Stimulated activated CD4-positive, alpha-beta T cell treated with anti-CD3 and anti-CD28 coated beads, Interleukin-4, amount 100 ng/mL, for 48 hours (primary cell): ENCODE data around the gene CLASP1.
"Not testable (repeated sequence)": the region's sequence is repeated elsewhere in the genome, so short reads cannot be mapped to it uniquely, and the experiment has no call there.

Source experiments
- DNase-seq, 2 donors: peaks; one replicate each; pipeline ENCODE4 v3.0.0-alpha.2; 2020; ENCODE audit warnings: low read depth in 2 of 2

The CLASP1 gene

DNA sequence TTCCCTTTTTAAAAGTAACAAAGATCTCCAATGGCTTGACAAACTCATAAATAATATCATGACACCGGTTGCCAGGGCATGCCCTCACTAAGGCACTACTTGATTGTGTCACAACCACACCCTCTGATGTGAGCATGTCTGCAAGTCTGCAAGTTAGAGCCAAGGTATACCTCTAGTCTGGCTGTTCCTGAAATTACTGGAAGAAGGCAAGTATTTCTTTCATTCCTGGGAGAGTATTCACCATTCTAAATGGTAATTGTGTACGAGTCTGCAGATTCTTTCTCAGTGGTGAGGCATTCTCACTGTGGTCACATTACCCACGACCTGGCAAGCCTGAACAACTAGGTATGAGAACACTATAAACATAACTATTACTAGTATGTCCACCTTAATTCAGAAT lies 144.3 kb downstream of the CLASP1 start:
- DNase-seq = no peak

DNA sequence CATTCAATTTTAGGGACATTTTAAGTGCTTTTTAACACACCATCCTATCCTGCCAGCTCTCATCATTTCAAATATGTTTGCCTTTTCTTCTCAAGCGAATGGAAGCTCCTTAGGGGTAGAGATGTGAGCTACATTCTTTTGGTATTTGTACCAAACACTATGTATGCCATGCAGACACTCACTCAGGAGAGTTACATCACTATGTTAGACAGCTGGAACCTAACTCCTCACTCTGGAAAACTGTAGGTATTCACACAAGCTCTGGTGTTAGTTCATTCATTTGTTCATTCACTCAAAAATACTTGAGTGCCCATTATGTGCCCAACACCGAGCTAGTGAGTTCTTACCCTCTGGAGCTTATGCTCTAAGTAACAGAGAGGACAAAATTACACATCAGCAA lies 144.9 kb downstream of the CLASP1 start:
- DNase-seq = no peak

DNA sequence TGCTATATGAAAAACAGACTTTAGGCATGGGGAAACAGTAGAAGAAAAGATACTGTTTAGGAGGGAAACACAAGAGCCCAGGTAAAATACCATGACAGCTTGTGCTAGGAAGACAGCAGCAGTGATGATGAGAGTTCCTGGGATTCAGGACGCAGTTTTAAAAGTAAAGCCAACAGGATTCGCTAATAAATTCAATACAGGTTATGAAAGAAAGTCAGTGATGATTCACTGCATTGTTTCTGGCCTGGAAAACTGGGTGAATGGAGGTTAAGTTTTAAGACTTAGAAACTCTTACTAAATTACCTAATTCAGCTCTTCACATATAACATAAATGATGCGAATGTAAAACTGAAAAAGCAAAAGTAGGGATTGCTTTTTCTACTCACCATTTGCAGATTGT lies 146.5 kb downstream of the CLASP1 start:
- no peak for DNase-seq

DNA sequence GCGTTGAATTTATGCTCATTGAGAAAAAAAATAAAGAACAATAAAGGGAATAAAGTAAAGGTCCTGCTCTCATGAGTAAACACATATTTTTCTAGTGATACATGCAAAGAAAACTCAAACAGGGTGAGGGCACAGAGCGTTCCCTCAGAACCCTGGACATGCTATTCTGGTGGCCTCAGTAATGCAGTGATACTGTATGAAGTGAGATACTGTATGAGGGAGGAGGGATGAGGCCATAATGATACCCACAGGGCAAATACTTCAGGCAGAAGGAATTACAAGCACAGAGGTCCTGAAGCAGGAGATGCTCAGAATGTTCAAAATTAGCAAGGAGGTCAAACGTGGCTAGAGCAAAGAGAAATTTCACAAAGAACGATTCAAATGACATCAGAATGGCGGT lies 147.0 kb downstream of the CLASP1 start:
- DNase-seq = no peak

DNA sequence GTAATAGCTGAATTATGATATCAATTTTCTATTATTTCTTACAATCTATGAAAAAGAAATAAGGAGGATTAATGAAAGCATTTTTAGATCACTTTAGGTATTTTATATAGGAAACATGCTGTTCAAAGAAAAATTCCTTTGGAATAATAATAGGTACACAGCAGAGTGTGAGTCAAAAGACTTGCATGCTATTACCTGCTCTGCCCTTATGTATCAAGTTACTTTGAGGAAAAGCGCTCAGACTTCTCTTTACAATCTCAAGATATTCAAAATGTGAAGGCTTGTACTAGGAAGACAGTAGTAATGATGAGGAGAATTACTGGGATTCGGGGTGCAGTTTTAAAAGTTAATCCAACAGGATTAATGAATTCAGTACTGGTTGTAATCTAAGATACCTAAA lies 147.7 kb downstream of the CLASP1 start:
- DNase-seq = no peak

DNA sequence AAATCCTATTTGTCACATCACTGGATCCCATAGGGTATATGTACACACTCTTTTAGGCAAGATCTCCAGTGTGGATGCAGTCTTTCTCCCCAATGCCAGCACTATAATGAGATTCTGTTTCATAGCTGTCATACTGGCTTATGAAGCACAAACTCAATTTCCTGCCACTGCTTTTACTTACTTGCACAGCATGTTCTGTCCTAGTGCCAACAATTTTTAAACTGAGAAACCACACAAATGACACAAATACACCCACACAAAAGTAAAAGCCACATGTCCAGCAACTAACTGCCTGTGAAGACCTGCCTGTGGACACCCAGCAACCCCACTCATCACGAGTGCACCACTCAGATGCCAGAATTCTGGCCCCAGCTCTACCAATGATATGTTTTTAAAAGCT lies 148.2 kb downstream of the CLASP1 start:
- DNase-seq = no peak

DNA sequence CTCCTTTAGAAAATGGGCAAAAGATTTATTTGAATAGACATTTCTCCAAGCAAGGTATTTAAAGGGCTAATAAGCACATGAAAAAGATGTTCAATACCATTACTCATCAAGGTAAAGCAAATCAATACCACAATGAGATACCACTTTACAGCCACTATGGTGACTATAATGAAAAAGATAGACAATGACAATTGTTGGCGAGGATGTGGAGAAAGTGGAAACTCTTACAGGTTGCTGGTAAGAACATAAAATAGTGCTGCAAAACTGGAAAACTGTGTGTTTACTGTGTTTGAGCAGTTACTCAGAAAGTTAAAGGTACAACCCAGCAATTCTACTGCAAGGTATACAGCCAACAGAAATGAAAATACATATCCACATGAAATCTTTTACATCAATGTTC lies 150.5 kb downstream of the CLASP1 start:
- no peak for DNase-seq

DNA sequence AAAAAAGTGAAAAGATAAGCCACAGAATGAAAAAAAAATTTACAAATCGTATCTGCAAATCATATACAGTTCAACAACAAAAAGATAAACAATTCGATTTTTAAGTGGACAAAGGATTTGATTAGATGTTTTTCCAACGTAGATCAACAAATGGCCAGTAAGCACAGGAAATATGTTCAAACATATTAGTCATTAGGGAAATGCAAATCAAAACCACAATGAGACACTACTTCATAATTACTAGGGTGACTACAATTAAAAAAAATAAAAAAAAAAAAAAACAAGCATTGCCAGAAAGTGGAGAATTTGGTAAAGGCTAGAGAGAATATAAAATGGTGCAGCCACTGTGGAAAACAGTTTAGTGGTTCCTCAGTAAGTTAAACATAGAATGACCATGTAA lies 156.9 kb downstream of the CLASP1 start:
- no peak for DNase-seq

DNA sequence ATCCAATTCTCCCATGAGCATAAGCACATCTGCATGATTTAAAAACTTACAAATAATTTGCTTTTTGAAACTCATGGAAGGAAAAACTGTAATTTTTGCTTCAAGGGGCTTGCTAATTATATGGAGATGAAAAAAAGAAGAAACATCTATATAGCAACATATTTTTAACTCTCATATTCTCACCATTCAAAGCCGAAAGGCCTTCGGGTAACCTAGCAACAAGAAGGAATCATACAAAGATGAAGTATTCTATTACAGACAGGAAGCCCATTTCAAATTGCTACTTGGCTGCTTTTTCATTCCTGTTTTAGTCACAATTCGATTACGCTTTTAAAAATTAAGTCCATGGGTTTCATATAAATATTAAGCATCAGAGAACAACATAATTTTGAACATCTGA lies 157.7 kb downstream of the CLASP1 start:
- no peak for DNase-seq

DNA sequence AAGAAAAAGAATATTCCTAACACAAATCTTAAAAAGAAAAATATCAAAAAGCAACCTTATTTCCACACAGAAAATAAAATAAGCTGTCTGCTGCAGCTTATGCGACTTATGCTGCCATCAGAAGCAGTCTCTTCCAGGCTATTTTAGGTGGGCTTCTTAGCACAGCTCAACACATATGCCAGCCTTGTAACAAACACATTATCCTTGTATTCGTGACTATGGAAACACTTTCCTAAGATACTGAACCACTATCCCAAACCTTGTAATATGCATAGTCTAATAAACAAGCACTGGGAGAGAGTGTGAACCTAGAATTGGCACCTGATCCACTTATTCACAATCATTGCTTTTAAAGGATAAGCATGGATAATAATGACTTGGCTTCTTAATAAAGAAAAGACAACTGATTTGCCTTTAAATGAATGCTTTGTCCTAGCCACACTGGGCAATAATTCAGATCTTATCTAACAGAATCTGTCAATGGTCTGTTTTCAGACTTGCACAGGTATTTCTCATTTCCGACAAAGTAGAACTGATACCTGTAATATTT lies 158.6 kb downstream of the CLASP1 start:
- no peak for DNase-seq

DNA sequence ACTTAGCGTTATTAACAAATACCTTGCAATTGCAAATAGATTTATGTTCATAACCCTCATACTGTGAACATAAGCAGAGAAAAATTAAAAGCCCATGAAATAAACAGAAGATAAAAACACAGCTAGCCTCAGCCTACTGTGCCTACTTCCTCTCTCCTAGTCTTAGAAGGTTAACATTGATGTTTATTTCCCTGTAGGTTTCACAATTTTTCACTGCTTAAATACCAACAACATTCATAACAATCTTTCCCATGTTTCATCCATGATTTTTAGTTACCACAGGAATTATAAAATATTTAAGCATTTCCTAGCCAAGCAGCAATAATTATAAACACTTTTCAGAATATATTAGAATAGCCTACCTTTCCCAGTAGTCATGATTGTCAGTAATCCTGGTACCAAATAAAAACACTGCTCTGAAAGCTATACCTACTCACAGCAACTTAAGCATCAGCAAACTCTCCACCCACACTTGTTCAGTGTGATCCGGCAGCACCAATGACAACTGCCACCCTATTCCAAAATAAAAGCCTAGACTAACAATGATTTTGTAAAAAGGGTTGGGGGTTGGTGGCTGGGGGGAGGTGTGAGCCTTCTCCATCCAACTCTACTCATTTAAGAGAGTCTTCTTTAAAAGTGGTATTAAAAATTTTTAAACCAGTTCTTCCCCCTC lies 159.2 kb downstream of the CLASP1 start:
- DNase-seq = no peak

DNA sequence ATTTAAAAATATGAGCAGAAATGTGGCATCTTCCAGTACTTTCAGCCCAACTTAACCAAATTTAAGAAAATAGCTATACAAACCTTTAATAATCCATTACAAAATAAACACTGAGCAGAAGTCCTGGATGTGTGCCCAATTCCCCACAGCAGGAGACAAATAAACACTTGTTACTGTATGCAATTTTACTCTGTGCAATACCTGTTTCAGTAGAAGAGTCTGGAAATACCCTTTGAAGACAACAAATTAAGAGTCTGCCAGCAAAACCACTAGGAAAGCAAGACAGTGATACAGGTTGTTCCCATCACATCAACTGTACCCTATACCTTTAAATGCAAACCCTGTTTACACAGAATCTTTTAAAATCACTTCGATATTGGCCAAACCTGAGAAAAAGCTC lies 160.0 kb downstream of the CLASP1 start:
- DNase-seq = no peak

DNA sequence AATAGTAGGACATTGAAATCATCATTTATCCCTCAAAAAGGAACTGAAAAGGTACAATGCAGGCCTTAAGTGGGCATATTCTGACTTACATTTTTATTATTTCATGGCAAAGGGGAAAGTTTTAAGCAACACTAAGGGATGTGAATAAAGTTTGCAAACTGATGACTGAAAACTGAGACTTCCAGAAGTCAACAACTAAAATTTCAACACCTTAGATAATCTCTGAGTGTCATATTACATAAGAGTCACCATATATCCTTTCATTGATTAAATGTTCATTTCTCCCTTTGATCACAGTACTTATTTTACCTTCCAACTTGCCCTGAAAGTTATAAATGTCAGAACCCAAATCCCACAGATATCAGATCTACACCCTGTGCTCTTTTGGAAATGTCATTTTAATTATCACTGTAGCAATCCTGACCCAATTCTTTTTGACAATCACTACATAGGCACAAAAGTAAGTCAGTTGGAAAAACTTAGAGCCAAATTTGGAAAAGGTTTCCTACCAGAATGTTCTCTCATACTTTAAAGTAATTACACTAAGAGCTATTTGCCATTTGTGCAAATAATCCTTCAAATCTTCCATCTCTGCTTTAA lies 163.0 kb downstream of the CLASP1 start:
- DNase-seq = no peak

DNA sequence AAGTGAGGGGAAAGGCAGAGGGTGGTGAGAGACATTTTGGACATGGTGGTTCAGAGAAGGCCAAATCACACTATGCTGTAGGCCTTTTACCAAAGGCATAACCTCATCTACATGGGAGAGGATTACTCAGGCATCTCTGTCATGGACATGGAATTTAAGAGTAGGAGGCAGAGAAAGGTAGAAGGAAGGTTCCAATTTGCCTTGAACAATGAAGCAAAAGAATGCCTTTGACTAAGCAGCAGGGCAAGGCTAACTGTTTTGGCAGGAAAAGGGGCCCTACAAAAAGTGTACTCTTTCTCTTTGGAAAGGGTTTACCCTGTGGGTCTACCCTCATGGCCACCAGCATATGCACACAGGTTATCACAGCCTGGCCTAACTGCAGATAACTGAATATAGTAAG lies 164.2 kb downstream of the CLASP1 start:
- no peak for DNase-seq

DNA sequence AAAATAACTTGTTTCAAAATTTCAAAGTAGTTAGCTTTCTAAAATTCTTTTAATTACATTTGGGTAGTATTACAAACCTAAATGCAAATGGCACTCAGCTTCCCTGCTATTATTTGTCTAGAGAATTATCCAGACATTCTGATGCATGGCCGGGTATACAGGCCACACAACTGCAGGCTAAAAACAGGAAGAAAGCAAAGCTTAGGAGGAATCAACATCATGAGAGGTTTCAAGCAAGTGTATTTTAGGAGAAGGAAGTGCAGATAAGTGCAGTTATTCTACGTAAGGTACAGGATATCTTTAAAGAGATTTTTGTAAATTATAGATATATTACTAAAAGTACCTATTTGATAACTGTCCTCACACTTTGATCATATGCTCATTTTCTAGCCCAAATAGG lies 165.4 kb downstream of the CLASP1 start:
- no peak for DNase-seq

DNA sequence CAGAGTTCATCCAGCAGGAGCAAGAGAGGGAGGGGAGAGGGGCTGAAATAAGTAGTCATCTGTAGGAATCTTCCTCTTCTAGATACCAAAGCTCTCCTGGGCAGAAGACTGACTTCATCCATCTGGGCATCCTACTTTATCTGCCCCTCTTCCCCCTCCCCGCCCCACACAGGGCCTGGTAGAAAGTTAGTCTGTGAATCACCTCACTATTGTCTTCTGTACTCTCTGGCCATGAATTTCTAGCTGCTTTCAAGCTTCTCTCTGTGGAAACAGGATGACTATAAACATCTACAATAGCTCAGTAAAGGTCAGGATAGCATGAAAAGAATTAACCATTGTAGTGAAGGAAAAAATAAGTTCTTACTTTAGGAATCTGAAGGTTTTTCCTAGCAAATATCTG lies 166.2 kb downstream of the CLASP1 start:
- DNase-seq = no peak

DNA sequence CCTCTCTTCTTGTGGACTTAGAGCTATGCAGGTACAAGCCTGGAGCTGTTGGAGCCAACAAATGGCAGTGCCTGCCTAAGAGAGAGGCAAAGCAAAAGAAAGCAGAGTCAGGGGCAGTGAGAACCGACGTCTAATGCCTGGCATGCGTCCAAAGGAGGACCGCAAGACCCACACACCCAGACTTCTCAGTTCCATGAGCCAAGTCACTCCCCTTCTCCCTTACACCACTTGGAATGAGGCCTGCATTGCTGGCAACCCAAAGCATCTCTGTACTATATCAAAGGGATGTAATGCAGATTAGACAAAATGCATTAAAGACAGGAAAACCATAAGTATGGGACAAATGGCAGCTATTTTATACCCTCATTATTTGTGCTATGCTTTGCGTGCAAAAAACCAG lies 168.4 kb downstream of the CLASP1 start:
- no peak for DNase-seq

DNA sequence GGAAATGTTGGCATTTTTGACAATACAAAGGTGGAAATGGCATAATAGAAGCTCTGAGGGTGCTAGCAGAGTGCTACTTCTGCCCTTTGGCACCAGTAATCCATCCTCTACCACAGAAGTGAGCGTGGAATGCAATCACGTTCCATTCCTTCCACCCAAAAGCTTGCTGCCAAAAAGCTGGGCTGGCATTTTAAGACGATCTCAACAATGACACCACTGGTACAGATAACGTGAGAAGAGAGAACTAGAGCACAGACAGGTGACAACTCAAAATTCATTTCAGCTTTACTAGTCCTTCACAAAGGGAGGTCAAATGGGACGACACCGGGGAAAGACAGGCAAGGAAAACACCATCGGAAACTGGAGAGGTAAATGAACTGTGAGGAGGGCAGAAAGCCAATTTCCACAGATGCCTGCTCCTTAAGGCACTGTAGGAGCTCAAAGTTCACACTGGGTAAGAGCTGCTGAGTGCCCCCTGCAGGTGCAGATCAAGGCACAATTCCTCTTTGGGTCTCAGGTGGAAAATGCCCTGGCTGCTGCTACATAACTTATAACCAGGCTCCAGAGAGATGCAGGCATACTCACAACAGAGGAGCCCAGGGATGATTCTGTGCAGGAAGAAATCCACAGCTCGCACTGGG lies 169.3 kb downstream of the CLASP1 start:
- no peak for DNase-seq

DNA sequence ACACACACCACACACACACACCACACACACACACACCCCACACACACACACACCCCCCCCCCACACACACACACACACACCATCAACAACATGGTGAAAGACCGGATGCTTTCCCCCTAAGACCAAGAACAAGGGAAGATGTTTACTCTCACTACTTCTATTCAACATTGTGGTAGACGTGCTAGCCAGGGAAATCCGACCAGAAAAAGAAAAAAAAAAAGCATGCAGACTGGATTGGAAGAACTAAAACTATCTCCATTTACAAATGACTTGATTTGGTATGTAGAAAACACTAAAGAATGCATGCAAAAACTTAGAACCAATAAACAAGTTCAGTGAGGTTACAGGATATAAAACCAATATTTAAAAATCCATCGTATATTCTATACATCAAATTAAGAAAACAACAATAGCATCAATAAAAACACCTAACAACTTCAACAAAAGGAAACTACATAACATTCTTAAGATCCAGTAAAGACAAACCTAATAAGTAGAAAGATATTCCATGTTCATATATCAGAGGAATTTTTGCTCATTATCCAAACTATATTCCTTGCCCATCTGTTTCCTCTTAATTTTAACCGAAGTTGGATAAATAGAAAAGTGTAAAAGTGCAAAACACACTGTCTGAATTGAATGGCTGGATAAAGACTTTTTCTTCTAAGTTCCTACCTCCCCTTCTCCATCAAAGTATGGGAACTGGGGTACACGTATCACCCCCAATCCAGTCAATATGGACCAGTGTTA lies 170.1 kb downstream of the CLASP1 start:
- DNase-seq = no peak

DNA sequence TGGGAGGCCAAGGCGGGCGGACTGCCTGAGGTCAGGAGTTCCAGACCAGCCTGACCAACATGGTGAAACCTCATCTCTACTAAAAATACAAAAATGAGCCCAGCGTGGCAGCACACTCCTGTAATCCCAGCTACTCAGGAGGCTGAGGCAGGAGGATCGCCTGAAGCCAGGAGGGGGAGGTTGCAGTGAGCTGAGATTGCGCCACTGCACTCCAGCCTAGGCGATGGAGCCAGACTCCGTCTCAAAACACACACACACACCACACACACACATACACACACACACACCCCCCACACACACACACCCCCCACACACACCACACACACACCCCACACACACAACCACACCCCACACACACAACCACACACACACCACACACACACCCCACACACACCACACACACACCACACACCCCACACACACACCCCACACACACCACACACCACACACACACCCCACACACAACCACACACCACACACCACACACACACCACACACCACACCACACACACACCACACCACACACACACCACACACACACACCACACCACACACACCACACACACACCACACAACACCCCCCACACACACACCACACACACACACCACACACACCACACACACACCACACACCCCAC lies 170.8 kb downstream of the CLASP1 start:
- not testable (repeated sequence) for DNase-seq

DNA sequence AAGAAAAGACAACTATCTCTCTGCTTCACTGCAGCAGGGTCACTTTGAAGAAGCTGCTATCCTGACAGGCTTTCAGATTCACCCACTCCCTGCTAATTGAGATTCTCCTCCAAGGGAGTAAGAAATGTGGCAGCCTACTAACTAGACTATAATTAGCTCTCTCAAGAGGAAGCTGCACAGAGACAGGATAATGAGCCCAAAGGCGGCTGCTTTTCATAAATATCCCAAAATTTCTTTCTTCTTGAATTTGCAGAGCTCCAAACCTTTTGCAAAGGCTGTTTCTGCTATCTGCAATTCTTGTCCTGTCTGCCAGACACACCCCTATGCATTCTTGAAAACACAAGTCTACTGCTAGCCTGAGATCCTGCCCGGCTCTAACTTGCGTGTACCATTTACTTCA lies 172.6 kb downstream of the CLASP1 start:
- no peak for DNase-seq
